Measurements from ENCODE around the gene MED26. TPM values are rescaled to one million over a fixed set of nuclear protein-coding genes. Genes with fewer than 3 reads are reported as not detected.
A peak's percentile ranks its signal among the peaks of the same experiment; 100 is the strongest.

MED26 gene
- total RNA-seq, 4 donors from 2014 or later = 5.4 to 13.9 (median 8.9) TPM

DNA sequence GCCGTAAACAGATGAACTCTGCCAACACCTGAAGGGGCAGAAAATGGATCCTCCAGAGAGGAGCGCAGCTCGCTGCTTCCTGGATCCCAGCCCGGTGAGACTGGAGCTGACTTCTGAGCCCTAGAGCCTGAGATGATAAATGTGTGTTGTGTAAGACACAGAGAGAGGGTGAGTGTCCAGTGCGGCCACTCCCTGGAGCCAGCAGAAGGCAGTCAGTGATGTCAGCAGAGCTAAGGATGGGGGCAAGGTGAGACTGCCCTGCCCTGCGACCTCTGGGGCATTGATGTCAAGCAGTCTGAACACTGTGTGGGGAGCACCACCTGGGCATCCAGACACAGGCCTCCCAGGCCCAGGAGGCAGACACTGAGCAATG, 46.0 kb downstream of the MED26 start:
- no peak for TF ChIP-seq POLR2A (IDR thresholded peaks at IDR 0.05)
- TF ChIP-seq CTCF (IDR thresholded peaks at IDR 0.05) = no peak
- H3K27ac ChIP-seq = peak overlapping the region in 1 of 4 donors; percentile 91
- no peaks in the 10 kb centered on the region for H3K27me3 ChIP-seq
- H3K36me3 ChIP-seq = peaks cover 0 to 23% (median 0%) of the 10 kb centered on the region in 3 donors
- peaks cover 8 to 54% (median 37%) of the 10 kb centered on the region in 4 donors for H3K4me1 ChIP-seq
- H3K4me3 ChIP-seq = no peak overlapping the region
- H3K9me3 ChIP-seq = no peaks in the 10 kb centered on the region
- DNase-seq = no peak

DNA sequence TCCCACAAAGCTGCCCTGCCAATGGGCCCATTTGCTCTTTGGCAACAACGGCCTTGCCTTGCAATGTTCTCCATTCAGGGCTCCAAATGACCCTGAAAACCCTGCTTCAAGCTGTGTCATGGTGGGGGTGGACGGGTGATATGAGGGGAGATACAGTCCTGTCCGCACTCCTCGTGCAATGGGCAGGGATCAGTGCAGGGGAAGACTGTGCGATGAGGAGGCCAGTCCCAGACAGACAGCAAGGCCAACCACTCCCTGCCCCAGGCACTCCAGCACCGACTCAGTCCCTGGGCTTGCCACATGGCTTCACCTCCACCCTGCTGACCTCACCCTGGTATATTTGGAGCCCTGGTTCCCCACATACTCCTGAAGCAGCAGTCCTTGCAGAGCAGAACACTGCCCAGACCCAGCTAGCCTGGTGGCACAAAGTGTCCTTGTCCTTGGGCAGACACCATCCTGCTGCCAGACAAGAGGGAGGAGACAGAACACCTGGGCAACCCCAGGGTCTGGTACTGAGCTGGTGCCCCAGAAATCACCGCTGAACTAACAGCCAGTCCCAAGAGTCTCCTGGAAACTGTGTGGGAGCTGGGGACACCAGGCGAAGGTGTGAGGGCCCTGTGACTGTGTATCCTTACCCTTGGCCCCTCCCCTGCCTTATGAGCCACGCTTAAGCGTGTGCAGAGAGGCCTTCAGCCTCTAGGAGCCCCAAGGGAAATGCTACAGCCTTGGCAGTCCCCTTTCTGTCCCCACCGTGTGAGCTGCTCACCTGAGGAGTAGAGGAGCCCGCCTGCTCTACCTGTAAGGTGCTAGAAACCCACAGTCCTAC, 46.6 kb downstream of the MED26 start:
- H3K9me3 ChIP-seq = no peaks in the 10 kb centered on the region
- no peak for TF ChIP-seq POLR2A (IDR thresholded peaks at IDR 0.05)
- no peak for TF ChIP-seq CTCF (IDR thresholded peaks at IDR 0.05)
- H3K4me1 ChIP-seq = peaks cover 8 to 52% (median 31%) of the 10 kb centered on the region in 4 donors
- no peak overlapping the region for H3K4me3 ChIP-seq
- DNase-seq = no peak
- H3K27me3 ChIP-seq = no peaks in the 10 kb centered on the region
- H3K36me3 ChIP-seq = peaks cover 0 to 29% (median 0%) of the 10 kb centered on the region in 3 donors
- H3K27ac ChIP-seq = peak overlapping the region in 1 of 4 donors; percentile 55

- peaks cover 0 to 39% (median 0%) of the 10 kb centered on the region in 3 donors for H3K36me3 ChIP-seq
- H3K27ac ChIP-seq = no peak overlapping the region
- H3K4me3 ChIP-seq = no peak overlapping the region
- no peak for DNase-seq
- no peak for TF ChIP-seq POLR2A (IDR thresholded peaks at IDR 0.05)
- TF ChIP-seq CTCF (IDR thresholded peaks at IDR 0.05) = no peak
- H3K9me3 ChIP-seq = no peaks in the 10 kb centered on the region
- H3K27me3 ChIP-seq = no peaks in the 10 kb centered on the region
- peaks cover 5 to 37% (median 22%) of the 10 kb centered on the region in 4 donors for H3K4me1 ChIP-seq
Measured at GRCh38 chr19:16579381-16579780, 48.6 kb downstream of the MED26 start.

DNA sequence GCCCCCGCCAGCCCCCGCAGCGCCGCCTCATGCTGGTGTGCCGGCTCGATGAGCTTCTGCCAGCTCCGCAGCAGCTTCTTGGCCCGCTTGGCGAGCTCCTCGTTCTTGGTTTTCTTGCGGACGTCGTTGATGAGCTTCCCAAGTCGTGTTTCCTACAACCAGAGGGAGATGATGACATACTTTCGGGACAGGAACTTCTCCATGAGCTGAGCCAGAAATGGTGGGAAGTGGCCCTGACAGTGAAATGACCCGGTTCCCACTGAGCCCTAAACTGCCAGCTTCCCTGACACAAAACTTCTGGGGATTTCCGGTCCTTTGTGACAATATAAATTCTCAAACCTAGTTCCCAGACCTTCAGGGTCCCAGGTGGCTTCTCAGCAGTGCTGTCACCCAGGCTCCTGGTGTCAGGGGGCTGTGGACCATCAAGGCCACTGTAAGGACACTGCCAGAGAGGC, 50.4 kb downstream of the MED26 start:
- Histone ChIP-seq H3K36me3 (peaks cover 0 to 39% (median 0%) of the 10 kb centered on the region in 3 donors), H3K4me1 (peaks cover 0 to 38% (median 23%) of the 10 kb centered on the region in 4 donors), H3K9me3 (no peaks in the 10 kb centered on the region), H3K27me3 (no peaks in the 10 kb centered on the region), H3K27ac (no peak overlapping the region), H3K4me3 (no peak overlapping the region)
- no peak for DNase-seq
- TF ChIP-seq CTCF (IDR thresholded peaks at IDR 0.05) (no peak), POLR2A (IDR thresholded peaks at IDR 0.05) (no peak)

DNA sequence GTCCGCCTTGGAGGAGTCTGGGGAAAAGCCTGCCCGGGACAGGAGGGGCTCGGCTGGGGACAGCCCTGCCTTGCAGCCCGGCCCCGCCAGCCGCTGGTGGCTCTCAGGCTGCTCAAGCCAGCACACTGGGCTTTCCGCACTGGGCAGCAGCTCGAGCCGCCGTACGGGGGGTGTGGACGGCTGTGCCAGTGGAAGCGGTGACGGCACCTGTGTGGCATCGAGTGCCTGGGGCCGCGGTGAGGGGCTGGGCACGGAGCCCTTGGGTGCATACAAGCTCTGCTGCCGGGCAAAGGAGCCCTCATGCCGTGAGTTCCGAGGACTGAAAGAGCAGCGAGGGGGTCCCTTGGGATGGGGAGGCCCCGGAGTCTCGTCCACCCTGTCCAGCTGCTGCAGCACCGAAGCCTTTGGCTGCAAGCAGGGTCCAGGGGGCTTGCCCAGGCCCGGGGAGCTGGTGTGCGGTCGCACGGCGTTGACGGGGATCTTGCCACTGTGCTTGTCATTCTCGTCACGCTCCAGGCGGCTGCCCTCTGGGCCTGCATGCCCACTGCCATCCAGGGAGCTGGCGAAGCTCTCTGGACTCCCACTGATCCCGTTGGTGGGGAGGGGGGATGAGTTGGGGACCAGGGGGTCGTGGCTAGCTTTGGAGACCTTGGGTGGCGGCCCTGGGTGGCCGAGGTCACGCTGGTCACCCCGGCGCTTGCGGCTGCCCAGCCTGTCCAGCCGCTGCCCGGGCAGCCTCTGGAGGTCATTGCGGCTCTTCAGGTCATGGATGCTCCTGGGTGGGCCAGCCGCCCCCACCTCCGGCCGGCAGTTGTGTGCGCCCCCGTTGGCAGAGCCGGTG, 51.1 kb downstream of the MED26 start:
- no peak for DNase-seq
- Histone ChIP-seq H3K4me1 (peaks cover 0 to 32% (median 19%) of the 10 kb centered on the region in 4 donors), H3K9me3 (no peaks in the 10 kb centered on the region), H3K4me3 (no peak overlapping the region), H3K36me3 (peaks cover 0 to 39% (median 0%) of the 10 kb centered on the region in 3 donors), H3K27ac (no peak overlapping the region), H3K27me3 (no peaks in the 10 kb centered on the region)
- TF ChIP-seq POLR2A (IDR thresholded peaks at IDR 0.05) (no peak), CTCF (IDR thresholded peaks at IDR 0.05) (no peak)
